GM19467 (cell line): ENCODE measurements around the gene ACOT6.
A peak's percentile ranks its signal among the peaks of the same experiment; 100 is the strongest.
"Not testable (repeated sequence)": the region's sequence is repeated elsewhere in the genome, so short reads cannot be mapped to it uniquely, and the experiment has no call there.

Experiments
- ATAC-seq: cut with Tn5 transposase; IDR thresholded peaks from one replicate; pipeline ENCODE4 v1.9.1; 2021; ENCODE audit warnings: mild to moderate bottlenecking, moderate library complexity; ENCODE audit not compliant: unreplicated experiment

ACOT6 gene

DNA sequence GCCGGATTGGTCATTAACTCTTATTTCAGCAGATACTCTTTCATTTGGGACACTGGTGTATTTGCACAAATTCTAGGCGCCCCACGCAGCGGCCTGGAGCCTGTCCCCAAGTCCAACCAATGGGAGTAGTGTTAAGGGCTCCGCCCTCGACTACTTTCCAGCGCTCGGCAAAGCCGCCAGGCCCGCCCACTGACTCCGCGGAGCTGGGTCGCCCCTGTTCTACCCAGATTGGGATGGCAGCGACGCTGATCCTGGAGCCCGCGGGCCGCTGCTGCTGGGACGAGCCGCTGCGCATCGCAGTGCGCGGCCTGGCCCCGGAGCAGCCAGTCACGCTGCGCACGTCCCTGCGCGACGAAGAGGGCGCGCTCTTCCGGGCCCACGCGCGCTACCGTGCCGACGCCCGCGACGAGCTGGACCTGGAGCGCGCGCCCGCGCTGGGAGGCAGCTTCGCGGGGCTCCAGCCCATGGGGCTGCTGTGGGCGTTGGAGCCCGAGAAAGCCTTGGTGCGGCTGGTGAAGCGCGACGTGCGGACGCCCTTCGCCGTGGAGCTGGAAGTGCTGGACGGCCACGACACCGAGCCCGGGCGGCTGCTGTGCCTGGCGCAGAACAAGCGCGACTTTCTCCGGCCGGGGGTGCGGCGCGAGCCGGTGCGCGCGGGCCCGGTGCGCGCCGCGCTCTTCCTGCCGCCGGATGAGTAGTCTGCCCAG, at the start of gene ACOT6:
Gene ACOT6, plus strand, starts transcription at position 179 of the 707 bp plus-strand sequence. Its CDS starts 55 bp downstream, at position 234.
- peak; percentile 72 for ATAC-seq

DNA sequence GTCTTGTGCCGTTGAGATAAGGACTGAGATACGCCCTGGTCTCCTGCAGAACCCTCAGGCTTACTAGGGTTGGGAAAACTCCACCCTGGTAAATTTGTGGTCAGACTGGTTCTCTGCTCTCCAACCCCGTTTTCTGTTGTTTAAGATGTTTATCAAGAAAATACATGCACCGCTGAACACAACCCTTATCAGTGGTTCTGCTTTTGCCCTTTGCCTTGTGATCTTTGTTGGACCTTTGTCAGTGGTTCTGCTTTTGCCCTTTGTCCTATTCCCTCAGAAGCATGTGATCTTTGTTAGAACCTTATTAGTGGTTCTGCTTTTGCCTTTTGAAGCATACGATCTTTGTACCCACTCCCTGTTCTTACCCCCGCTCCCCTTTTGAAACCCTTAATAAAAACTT, 49.6 kb upstream of the ACOT6 start:
- ATAC-seq: not testable (repeated sequence)

- ATAC-seq: not testable (repeated sequence)
Measured at GRCh38 chr14:73566431-73566830, 45.9 kb upstream of the ACOT6 start.

DNA sequence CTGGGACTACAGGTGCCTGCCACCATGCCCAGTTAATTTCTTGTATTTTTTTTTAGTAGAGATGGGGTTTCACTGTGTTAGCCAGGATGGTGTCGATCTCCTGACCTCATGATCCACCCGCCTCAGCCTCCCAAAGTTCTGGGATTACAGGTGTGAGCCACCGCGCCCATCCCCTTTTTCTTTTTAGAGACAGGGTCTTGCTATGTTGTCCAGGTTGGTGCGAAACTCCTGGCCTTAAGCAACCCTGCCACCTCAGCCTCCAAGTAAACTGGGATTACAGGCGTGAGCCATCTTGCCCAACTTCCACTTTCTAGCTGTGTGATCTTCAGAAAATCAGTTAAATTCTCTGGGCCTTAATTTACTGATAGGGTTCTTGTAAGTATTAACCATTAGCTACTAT, 45.4 kb upstream of the ACOT6 start:
- not testable (repeated sequence) for ATAC-seq

DNA sequence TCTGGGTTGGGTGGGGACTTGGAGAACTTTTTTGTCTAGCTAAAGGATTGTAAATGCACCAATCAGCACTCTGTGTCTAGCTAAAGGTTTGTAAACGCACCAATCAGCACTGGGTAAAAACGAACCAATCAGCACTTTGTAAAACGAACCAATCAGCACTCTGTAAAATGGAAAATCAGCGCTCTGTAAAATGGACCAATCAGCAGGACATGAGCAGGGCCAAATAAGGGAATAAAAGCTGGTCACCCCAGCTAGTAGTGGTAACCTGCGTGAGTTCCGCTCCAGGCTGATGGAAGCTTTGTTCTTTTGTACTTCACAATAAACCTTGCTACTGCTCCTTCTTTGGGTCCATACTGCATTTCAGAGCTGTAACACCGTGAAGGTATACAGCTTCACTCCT, 45.0 kb upstream of the ACOT6 start:
- no peak for ATAC-seq

GRCh38 chr14:73567951-73568885, 44.1 kb upstream of the ACOT6 start:
- ATAC-seq: no peak

GRCh38 chr14:73568886-73569184, 43.5 kb upstream of the ACOT6 start:
- not testable (repeated sequence) for ATAC-seq

DNA sequence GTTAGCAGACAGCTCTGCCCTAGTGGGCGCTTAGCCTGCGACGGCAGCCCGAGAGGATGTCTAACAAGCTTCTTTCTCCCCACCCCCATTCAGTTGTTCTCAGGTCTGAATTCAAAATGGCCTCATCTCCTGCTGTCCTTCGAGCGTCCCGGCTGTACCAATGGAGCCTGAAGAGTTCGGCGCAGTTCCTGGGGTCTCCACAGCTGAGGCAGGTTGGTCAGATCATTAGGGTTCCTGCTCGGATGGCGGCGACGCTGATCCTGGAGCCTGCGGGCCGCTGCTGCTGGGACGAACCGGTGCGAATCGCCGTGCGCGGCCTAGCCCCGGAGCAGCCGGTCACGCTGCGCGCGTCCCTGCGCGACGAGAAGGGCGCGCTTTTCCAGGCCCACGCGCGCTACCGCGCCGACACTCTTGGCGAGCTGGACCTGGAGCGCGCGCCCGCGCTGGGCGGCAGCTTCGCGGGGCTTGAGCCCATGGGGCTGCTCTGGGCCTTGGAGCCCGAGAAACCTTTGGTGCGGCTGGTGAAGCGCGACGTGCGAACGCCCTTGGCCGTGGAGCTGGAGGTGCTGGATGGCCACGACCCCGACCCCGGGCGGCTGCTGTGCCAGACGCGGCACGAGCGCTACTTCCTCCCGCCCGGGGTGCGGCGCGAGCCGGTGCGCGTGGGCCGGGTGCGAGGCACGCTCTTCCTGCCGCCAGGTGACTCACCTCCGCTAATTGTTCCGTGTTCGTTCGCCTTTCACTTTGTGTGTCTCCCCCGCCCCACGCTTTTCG, 42.9 kb upstream of the ACOT6 start, which contains the start of gene ACOT2:
Gene ACOT2, plus strand, starts transcription at position 29 of the 774 bp plus-strand sequence. Its CDS starts 28 bp downstream, at position 57.
- peak; percentile 59 for ATAC-seq

GRCh38 chr14:73570913-73571312, 41.4 kb upstream of the ACOT6 start:
- ATAC-seq: peak; percentile 55

- not testable (repeated sequence) for ATAC-seq
Measured at GRCh38 chr14:73573034-73573433, 39.3 kb upstream of the ACOT6 start.

GRCh38 chr14:73573740-73574139, 38.6 kb upstream of the ACOT6 start:
- not testable (repeated sequence) for ATAC-seq

- ATAC-seq: not testable (repeated sequence)
Measured at GRCh38 chr14:73574251-73574650, 38.1 kb upstream of the ACOT6 start.

DNA sequence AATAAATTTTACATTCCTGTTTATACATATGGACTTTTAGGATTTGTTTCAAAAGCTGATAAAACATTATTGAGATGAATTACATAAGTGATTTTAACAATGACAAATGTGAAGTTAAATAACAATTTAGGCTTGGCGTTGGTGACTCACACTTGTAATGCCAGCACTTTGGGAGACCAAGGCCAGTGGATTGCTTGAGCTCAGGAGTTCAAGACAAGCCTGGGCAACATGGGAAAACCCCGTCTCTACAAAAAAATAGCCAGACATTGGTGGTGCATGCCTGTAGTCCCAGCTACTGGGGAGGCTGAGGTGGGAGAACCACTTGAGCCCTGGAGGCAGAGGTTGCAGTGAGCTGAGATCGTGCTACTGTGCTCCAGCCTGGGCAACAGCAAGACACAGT, 35.9 kb upstream of the ACOT6 start:
- ATAC-seq: no peak

GRCh38 chr14:73577214-73577613, 35.1 kb upstream of the ACOT6 start:
- ATAC-seq: not testable (repeated sequence)

GRCh38 chr14:73582102-73582979, 30.0 kb upstream of the ACOT6 start:
- ATAC-seq: not testable (repeated sequence)

DNA sequence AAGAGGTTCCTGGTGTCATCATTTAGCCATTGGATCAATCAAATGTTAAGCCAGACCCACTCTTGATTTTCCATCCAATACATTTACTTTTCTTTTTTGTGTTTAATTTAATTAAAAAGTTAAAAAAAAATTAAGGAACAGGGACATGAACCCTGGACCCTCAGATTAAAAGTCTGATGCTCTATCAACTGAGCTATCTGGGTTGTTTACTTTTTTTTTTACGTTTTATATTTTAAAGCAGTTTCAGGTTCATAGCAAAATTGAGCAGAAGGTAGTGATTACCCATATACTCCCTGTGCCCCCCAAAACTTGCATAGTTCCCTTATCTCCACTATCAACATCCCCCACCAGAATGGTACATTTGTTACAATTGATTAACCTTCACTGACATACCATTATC, 23.6 kb upstream of the ACOT6 start:
- no peak for ATAC-seq

DNA sequence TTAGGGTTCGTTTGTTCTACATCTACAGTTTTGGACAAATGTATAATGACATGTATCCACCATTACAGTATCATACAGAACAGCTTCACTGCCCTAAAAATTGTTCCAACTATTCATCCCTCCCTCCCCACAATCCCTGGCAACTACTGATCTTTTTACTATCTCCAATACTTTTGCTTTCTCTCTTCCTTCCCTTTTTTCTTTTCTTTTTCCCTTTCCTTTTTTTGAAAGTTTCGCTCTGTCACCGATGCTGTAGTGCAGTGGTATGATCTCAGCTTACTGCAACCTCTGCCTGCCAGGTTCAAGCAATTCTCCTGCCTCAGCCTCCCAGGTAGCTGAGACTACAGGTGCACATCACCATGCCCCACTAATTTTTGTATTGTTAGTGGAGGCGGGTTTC, 23.2 kb upstream of the ACOT6 start:
- no peak for ATAC-seq

- not testable (repeated sequence) for ATAC-seq
Measured at GRCh38 chr14:73590673-73591004, 21.7 kb upstream of the ACOT6 start.

DNA sequence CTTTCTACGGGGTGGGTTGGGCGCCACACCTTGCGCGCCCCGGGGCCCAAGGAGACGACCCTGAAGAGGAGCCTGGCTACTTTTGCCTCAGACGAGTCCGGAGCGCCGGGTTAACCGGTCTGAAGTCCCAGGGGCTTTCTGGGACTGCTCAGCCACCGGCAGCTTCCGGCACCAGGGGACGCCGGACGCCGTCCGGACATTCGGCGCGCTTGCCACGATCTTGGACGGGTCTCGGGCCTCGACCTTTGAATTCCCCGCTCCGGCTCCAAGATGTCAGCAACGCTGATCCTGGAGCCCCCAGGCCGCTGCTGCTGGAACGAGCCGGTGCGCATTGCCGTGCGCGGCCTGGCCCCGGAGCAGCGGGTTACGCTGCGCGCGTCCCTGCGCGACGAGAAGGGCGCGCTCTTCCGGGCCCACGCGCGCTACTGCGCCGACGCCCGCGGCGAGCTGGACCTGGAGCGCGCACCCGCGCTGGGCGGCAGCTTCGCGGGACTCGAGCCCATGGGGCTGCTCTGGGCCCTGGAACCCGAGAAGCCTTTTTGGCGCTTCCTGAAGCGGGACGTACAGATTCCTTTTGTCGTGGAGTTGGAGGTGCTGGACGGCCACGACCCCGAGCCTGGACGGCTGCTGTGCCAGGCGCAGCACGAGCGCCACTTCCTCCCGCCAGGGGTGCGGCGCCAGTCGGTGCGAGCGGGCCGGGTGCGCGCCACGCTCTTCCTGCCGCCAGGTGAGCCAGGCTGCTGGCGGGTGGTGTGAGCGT, 20.4 kb upstream of the ACOT6 start, which contains the start of gene ACOT4:
Gene ACOT4, plus strand, starts transcription at position 184 of the 760 bp plus-strand sequence. Its CDS starts 87 bp downstream, at position 271.
- no peak for ATAC-seq
